NB4 (cell line): ENCODE measurements around the gene SMIM35.
A peak's percentile ranks its signal among the peaks of the same experiment; 100 is the strongest.

ENCODE experiments used
- DNase-seq: peaks from one replicate; pipeline ENCODE4 v3.0.0; 2010; ENCODE audit warnings: low read depth
- H3K4me3 ChIP-seq: one replicate; pipeline ENCODE4 v1.5.1; 2011; ENCODE audit warnings: mild to moderate bottlenecking, low read depth, low read length, moderate library complexity
- MYC ChIP-seq: IDR thresholded peaks from 2 replicates; pipeline ENCODE4 v1.6.1; 2011; ENCODE audit warnings: low read depth, low read length
- POLR2A ChIP-seq: IDR thresholded peaks from 2 replicates; pipeline ENCODE4 v1.6.1; 2011; ENCODE audit warnings: mild to moderate bottlenecking; ENCODE audit not compliant: insufficient read length; ENCODE audit errors: extremely low read depth
- TF ChIP-seq, protein P1 (sequence below): IDR thresholded peaks from 2 replicates; pipeline ENCODE4 v1.6.1; 2011; ENCODE audit warnings: low read depth, low read length
- TF ChIP-seq, protein P2 (sequence below): IDR thresholded peaks from one replicate; pipeline ENCODE4 v1.5.1; 2012; ENCODE audit warnings: low read depth, low read length

Gene SMIM35

DNA sequence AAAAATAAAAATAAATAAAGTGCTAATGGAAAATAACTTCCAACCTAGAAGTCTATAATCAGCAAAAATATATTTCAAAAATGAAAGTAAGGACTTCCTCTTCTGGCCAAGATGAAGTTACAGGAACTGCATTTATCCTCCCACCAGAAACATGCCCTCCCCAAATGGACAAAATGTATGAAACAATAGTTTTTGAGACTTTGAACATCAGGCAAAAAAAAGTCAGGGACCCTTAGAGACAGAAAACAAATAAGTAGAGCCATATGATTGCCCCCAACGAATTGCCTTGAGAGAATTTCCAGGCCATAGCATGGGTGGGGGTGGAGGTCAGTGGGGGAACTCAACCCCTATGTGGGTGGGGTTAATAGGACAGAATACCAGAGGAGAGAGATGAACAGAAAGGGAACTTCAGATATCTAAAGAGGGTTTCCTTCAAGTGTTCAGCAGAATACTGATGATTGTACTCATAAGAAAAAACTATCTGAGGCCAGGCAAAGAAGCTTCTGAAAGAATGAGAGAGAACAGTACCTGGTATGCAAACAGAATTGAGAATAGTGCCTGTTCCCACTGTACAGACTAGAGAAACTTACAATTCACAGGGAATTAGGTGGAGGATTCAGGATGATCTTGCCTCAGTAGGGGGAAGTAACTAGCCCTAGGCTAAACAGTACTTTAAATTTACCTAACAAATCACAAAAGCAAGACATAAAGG, 127.2 kb downstream of the SMIM35 start:
- TF ChIP-seq POLR2A (no peak), MYC (no peak)
- TF ChIP-seq, protein P1, sequence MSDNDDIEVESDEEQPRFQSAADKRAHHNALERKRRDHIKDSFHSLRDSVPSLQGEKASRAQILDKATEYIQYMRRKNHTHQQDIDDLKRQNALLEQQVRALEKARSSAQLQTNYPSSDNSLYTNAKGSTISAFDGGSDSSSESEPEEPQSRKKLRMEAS, result no peak
- TF ChIP-seq, protein P2, sequence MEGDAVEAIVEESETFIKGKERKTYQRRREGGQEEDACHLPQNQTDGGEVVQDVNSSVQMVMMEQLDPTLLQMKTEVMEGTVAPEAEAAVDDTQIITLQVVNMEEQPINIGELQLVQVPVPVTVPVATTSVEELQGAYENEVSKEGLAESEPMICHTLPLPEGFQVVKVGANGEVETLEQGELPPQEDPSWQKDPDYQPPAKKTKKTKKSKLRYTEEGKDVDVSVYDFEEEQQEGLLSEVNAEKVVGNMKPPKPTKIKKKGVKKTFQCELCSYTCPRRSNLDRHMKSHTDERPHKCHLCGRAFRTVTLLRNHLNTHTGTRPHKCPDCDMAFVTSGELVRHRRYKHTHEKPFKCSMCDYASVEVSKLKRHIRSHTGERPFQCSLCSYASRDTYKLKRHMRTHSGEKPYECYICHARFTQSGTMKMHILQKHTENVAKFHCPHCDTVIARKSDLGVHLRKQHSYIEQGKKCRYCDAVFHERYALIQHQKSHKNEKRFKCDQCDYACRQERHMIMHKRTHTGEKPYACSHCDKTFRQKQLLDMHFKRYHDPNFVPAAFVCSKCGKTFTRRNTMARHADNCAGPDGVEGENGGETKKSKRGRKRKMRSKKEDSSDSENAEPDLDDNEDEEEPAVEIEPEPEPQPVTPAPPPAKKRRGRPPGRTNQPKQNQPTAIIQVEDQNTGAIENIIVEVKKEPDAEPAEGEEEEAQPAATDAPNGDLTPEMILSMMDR, result no peak
- peak; percentile 71 for DNase-seq
- peak overlapping the region; percentile 22 for H3K4me3 ChIP-seq

DNA sequence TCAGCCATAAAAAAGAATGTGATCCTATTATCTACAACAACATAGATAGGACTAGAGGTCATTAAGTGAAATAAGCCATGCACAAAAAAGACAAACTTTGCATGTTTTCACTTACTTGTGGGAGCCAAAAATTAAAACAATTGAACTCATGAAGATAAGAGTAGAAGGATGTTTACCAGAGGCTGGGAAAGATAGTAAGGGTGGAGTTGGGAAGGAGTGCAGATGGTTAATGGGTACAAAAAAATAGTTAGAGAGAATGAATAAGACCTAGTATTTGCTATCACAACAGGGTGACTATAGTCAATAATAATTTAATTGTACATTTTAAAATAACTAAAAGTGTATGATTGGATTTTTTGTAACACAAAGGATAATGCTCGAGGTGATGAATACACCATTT, 127.8 kb downstream of the SMIM35 start:
- no peak for DNase-seq
- H3K4me3 ChIP-seq, result no peak overlapping the region
- TF ChIP-seq, protein P2, result no peak
- TF ChIP-seq, protein P1, result no peak
- TF ChIP-seq POLR2A (no peak), MYC (no peak)
